K562 (cell line): ENCODE results near the gene EXOC7. TPM values are rescaled to one million over a fixed set of nuclear protein-coding genes. Genes with fewer than 3 reads are reported as not detected.

Experiments
- ATAC-seq: fragments of 200-7000 bp; cut with Tn5 transposase; 3 replicates; pipeline ENCODE4 v1.9.1; 2020; ENCODE audit warnings: moderate library complexity
- BruUV-seq: library from RNA; stranded (reverse); fragments of 400-500 nt; replicated peaks from 2 replicates; lab custom pipeline; 2021; lab: Mats Ljungman, UMichigan
- CTCF ChIA-PET: fragments of 300-600 bp; formaldehyde crosslinking; extraction: SDS; loops from one replicate; lab custom pipeline; 2021; ENCODE audit warnings: low intra/inter-chr PET ratio; lab: Yijun Ruan, JAX
- POLR2A ChIA-PET: fragments of 300-600, 350-650 bp; sonication (Branson Sonifier 250); formaldehyde crosslinking; extraction: SDS; loops from one replicate; lab custom pipeline; 2021; ENCODE audit warnings: antibody characterized with exemption, inconsistent platforms; lab: Yijun Ruan, JAX
- DNase-seq, 4 experiments: peaks; one replicate each; pipeline versions ENCODE4 v3.0.0 to v3.0.0-alpha.2; 2011 to 2018; ENCODE audit warnings: low spot score in 3 of 4, mixed read lengths in 3 of 4; ENCODE audit errors: extremely low read depth in 1 of 4
- FAIRE-seq: peaks from 2 replicates; lab custom pipeline; 2011; peaks lifted over from hg19 to GRCh38; lab: Jason Lieb, UNC
- H2AFZ ChIP-seq: 2 replicates; pipeline ENCODE4 v1.6.0; 2011; ENCODE audit warnings: low read depth, low read length, control low read depth, inconsistent platforms
- H3K27ac ChIP-seq: fragments of 200-600 bp; 3 replicates; pipeline ENCODE4 v1.8.0; 2011; ENCODE audit warnings: low read depth, mild to moderate bottlenecking, control low read depth, inconsistent platforms, low read length, moderate library complexity, mixed read lengths; ENCODE audit errors: extremely low read depth
- H3K27me3 ChIP-seq, 2 experiments: fragments of 300-600 bp in 1 of 2; 2 replicates in 1 of 2; 3 replicates in 1 of 2; pipeline versions ENCODE4 v1.6.0 to v1.8.0; 2011; ENCODE audit warnings: inconsistent platforms in 2 of 2, low read length in 2 of 2, mild to moderate bottlenecking in 1 of 2, mixed read lengths in 1 of 2, moderate library complexity in 1 of 2; ENCODE audit not compliant: control insufficient read depth in 2 of 2, insufficient read depth in 2 of 2
- H3K36me3 ChIP-seq: fragments of 300-600 bp; 3 replicates; pipeline ENCODE4 v1.8.0; 2011; ENCODE audit warnings: mild to moderate bottlenecking, low read length, inconsistent platforms; ENCODE audit not compliant: control insufficient read depth, insufficient read depth
- H3K4me1 ChIP-seq, 2 experiments: fragments of 200-600 bp in 1 of 2; replicated peaks in 1 of 2; 2 replicates in 1 of 2; 3 replicates in 1 of 2; pipeline versions ENCODE4 v1.5.1 to v1.8.0; 2011; ENCODE audit warnings: inconsistent platforms in 2 of 2, low read length in 2 of 2, mild to moderate bottlenecking in 1 of 2, mixed read lengths in 1 of 2, moderate library complexity in 1 of 2; ENCODE audit not compliant: control insufficient read depth in 2 of 2, insufficient read depth in 2 of 2
- H3K4me2 ChIP-seq: 2 replicates; pipeline ENCODE4 v1.6.1; 2011; ENCODE audit warnings: low read length, control low read depth, inconsistent platforms, mixed read lengths; ENCODE audit not compliant: insufficient read depth
- H3K4me3 ChIP-seq: fragments of 200-600 bp; sonication (generic), shearing (Covaris generic); 2 replicates; pipeline ENCODE4 v1.5.1; 2016; ENCODE audit warnings: control low read depth, inconsistent platforms
- H3K79me2 ChIP-seq: fragments of 200-600 bp; 3 replicates; pipeline ENCODE4 v1.8.0; 2011; ENCODE audit warnings: low read length, inconsistent platforms; ENCODE audit not compliant: control insufficient read depth, insufficient read depth
- H3K9ac ChIP-seq, 2 experiments: 2 replicates each; pipeline versions ENCODE4 v1.6.0 to v1.6.1; 2011; ENCODE audit warnings: low read depth in 2 of 2, low read length in 2 of 2, control low read depth in 1 of 2, inconsistent platforms in 1 of 2, mild to moderate bottlenecking in 1 of 2, mixed read lengths in 1 of 2; ENCODE audit not compliant: insufficient read depth in 1 of 2
- H3K9me1 ChIP-seq: one replicate; pipeline ENCODE4 v1.6.0; 2011; ENCODE audit warnings: inconsistent platforms, mild to moderate bottlenecking, low read length, moderate library complexity; ENCODE audit not compliant: control insufficient read depth, insufficient read depth
- H3K9me3 ChIP-seq: replicated peaks from 2 replicates; pipeline ENCODE4 v1.5.1; 2011; ENCODE audit warnings: low read depth, low read length, inconsistent platforms; ENCODE audit not compliant: control insufficient read depth, insufficient read depth
- H4K20me1 ChIP-seq: replicated peaks from 2 replicates; pipeline ENCODE4 v1.6.1; 2011; ENCODE audit warnings: low read length, inconsistent platforms, mixed read lengths; ENCODE audit not compliant: control insufficient read depth, insufficient read depth
- C11orf30 ChIP-seq: fragments of 450-650 bp; IDR thresholded peaks from 2 replicates; pipeline ENCODE4 v1.6.1; 2016; ENCODE audit warnings: low read depth, mild to moderate bottlenecking
- DACH1 ChIP-seq: fragments of 450-650 bp; IDR thresholded peaks from 2 replicates; pipeline ENCODE4 v1.6.1; 2018; ENCODE audit not compliant: partially characterized antibody
- E2F4 ChIP-seq: sonication (generic); formaldehyde crosslinking; IDR thresholded peaks from 2 replicates; pipeline ENCODE4 v1.8.0; 2022; ENCODE audit warnings: mild to moderate bottlenecking, low read depth, missing genetic modification reagents
- EP400 ChIP-seq: fragments of 450-650 bp; IDR thresholded peaks from 2 replicates; pipeline ENCODE4 v1.6.1; 2017; ENCODE audit warnings: antibody characterized with exemption, mild to moderate bottlenecking, moderate library complexity
- ETS1 ChIP-seq: conservative IDR thresholded peaks from 2 replicates; pipeline ENCODE4 v1.6.1; 2011; ENCODE audit warnings: low read depth, mild to moderate bottlenecking, low read length; ENCODE audit not compliant: control insufficient read depth
- FOXJ2 ChIP-seq: fragments of 200-800 bp; sonication (Bioruptor generic); IDR thresholded peaks from 2 replicates; pipeline ENCODE4 v1.6.1; 2016; ENCODE audit warnings: missing genetic modification characterization, missing compliant biosample characterization
- HBP1 ChIP-seq: fragments of 450-650 bp; formaldehyde crosslinking; IDR thresholded peaks from 2 replicates; pipeline ENCODE4 v1.4.0; 2022; ENCODE audit warnings: missing genetic modification characterization
- LEF1 ChIP-seq: fragments of 450-650 bp; IDR thresholded peaks from 2 replicates; pipeline ENCODE4 v1.6.1; 2016; ENCODE audit warnings: mild to moderate bottlenecking
- PATZ1 ChIP-seq: fragments of 250-450 bp; sonication (Bioruptor Pico); IDR thresholded peaks from 2 replicates; pipeline ENCODE4 v1.5.0; 2020; ENCODE audit warnings: mild to moderate bottlenecking, borderline replicate concordance
- TEAD4 ChIP-seq, 2 experiments: sonication (generic) in 1 of 2; formaldehyde crosslinking in 1 of 2; IDR thresholded peaks; 2 replicates each; pipeline versions ENCODE4 v1.6.1 to v1.8.0; 2012 to 2022; ENCODE audit warnings: borderline replicate concordance in 1 of 2, inconsistent platforms in 1 of 2, low read length in 1 of 2, mild to moderate bottlenecking in 1 of 2, missing genetic modification reagents in 1 of 2
- ZBTB9 ChIP-seq: fragments of 450-650 bp; formaldehyde crosslinking; IDR thresholded peaks from 2 replicates; pipeline ENCODE4 v1.4.0; 2020; ENCODE audit warnings: mild to moderate bottlenecking, moderate library complexity
- WGBS: fragments of 100-300 bp; shearing (Covaris generic); methylation state at CpG from one replicate; pipeline ENCODE4 v1.1.6; 2016; ENCODE audit warnings: low coverage, mixed read lengths; ENCODE audit not compliant: insufficient coverage; ENCODE audit errors: missing lambda C conversion rate; 5-methylcytosine and 5-hydroxymethylcytosine counted together
- in situ Hi-C: fragments of 300-500 bp; cut with MboI; formaldehyde crosslinking; loops from 4 replicates; pipeline ENCODE4 v1.15.0; 2018; ENCODE audit warnings: inconsistent platforms, mixed read lengths
- intact Hi-C: fragments of 100-400 bp; cut with micrococcal nuclease; formaldehyde crosslinking; loops from 2 replicates; pipeline ENCODE4 v1.14.2; 2022
- polyA plus RNA-seq, 8 experiments: library from polyadenylated mRNA; depleted of rRNA in 4 of 8; stranded (reverse) in 5 of 8; unstranded in 3 of 8; fragments of >200 nt; fragmentation: Nextera tagmentation in 2 of 8; fragmentation: Illumina TruSeq in 1 of 8; extraction: Ambion mirVana in 2 of 8; extraction: Trizol in 1 of 8; gene quantifications; 2 replicates each; pipeline versions ENCODE4 v1.2.1 to v1.2.3, GENCODE V29; 2011 to 2014; ENCODE audit warnings: inconsistent platforms in 1 of 8, missing spikeins in 1 of 8
- total RNA-seq, 7 experiments: library from RNA; depleted of rRNA in 6 of 7; stranded (reverse); fragments of >200 nt in 6 of 7; fragmentation: Illumina TruSeq in 2 of 7; extraction: Trizol in 2 of 7; gene quantifications; 2 replicates each; pipeline versions ENCODE4 v1.2.1 to v1.2.3, GENCODE V29; 2011 to 2021; ENCODE audit warnings: low replicate concordance in 1 of 7

The EXOC7 gene
- total and polyA plus RNA-seq, 9 of the 15 experiments (the other 6 are each of a cell fraction or from before 2014, with no cell fraction given) = 18.6 to 57.0 (median 35.0) TPM

- Histone ChIP-seq H3K4me1 (peaks cover 5 to 62% of the 10 kb centered on the region in 2 experiments; a peak in 3 of 5 replicates), H3K79me2 (no peaks in the 10 kb centered on the region), H3K36me3 (no peaks in the 10 kb centered on the region)
- TF ChIP-seq LEF1 (no peak), ZBTB9 (no peak), HBP1 (CRISPR knock-in tag) (no peak), C11orf30 (no peak), EP400 (no peak), TEAD4 (IDR thresholded peaks at IDR 0.05; ENCODE audit: low read length) (no peak), TEAD4 (CRISPR knock-in tag; IDR thresholded peaks at IDR 0.05; ENCODE audit: borderline replicate concordance) (no peak), PATZ1 (CRISPR knock-in tag) (no peak), DACH1 (no peak), FOXJ2 (tag) (no peak), E2F4 (no peak), ETS1 (no peak)
- TF ChIP-seq, all 486 proteins: peak for 0
- Histone ChIP-seq H3K9ac (no peak overlapping the region), H2AFZ (no peak overlapping the region), H3K27me3 (peaks cover 55 to 82% of the 10 kb centered on the region in 2 experiments; a peak in 4 of 5 replicates), H3K4me2 (no peak overlapping the region), H3K4me3 (no peak overlapping the region), H3K9me1 (no peaks in the 10 kb centered on the region), H4K20me1 (peaks cover 8% of the 10 kb centered on the region; the same call in 1 of the 2 replicates), H3K27ac (no peak overlapping the region), H3K9me3 (no peaks in the 10 kb centered on the region)
- ATAC-seq (no peak), FAIRE-seq (no peak), DNase-seq (no peak)
- POLR2A ChIA-PET = interaction anchor here (0.6 kb wide), 2 partner anchors 8 to 136 kb away, joined by 3 read pairs; no protein-coding TSS in a partner anchor
- CTCF ChIA-PET = no interaction called here
- intact Hi-C loops = no loop called here
- in situ Hi-C loops = no loop called here
- no TSS peak for BruUV-seq
- WGBS = 9% methylated on average over 7 of the region's 7 CpGs
These were observed 33.4 kb upstream of the EXOC7 start for GRCh38 chr17:76137001-76137350.
